Neural progenitor cell (in vitro differentiated cells): Measurements from ENCODE around the gene SLC13A4. TPM values are rescaled to one million over a fixed set of nuclear protein-coding genes. Genes with fewer than 3 reads are reported as not detected.

ENCODE experiments used
- DNase-seq: peaks from one replicate; pipeline ENCODE4 v3.0.0-alpha.2; 2016; ENCODE audit warnings: low spot score
- H2AFZ ChIP-seq: fragments of 200-600 bp; sonication (generic); replicated peaks from 2 replicates; pipeline ENCODE4 v1.6.1; 2016; ENCODE audit warnings: antibody characterized with exemption
- H3F3A ChIP-seq: fragments of 200-600 bp; sonication (generic); 2 replicates; pipeline ENCODE4 v1.6.1; 2016; ENCODE audit warnings: antibody characterized with exemption, low read depth
- H3K27ac ChIP-seq: fragments of 200-600 bp; sonication (generic); 2 replicates; pipeline ENCODE4 v1.5.1; 2016; ENCODE audit warnings: mild to moderate bottlenecking
- H3K27me3 ChIP-seq: fragments of 200-600 bp; sonication (generic); 2 replicates; pipeline ENCODE4 v1.6.1; 2016; ENCODE audit warnings: mild to moderate bottlenecking, moderate library complexity
- H3K36me3 ChIP-seq: fragments of 200-600 bp; sonication (generic); 2 replicates; pipeline ENCODE4 v1.5.1; 2016
- H3K4me1 ChIP-seq: fragments of 200-600 bp; sonication (generic); 2 replicates; pipeline ENCODE4 v1.6.1; 2016; ENCODE audit warnings: mixed run types
- H3K4me2 ChIP-seq: fragments of 200-600 bp; sonication (generic); 2 replicates; pipeline ENCODE4 v1.6.1; 2016
- H3K4me3 ChIP-seq: fragments of 200-600 bp; sonication (generic); 2 replicates; pipeline ENCODE4 v1.5.1; 2016
- H3K79me2 ChIP-seq: fragments of 200-600 bp; sonication (generic); 2 replicates; pipeline ENCODE4 v1.6.1; 2016; ENCODE audit warnings: low read depth
- H3K9ac ChIP-seq: fragments of 200-600 bp; sonication (generic); 2 replicates; pipeline ENCODE4 v1.6.1; 2016
- H3K9me3 ChIP-seq: fragments of 200-600 bp; sonication (generic); 2 replicates; pipeline ENCODE4 v1.5.1; 2016; ENCODE audit warnings: low read depth
- H4K20me1 ChIP-seq: fragments of 200-600 bp; sonication (generic); 2 replicates; pipeline ENCODE4 v1.6.1; 2016; ENCODE audit warnings: low read depth
- H3K27ac Mint-ChIP-seq: 3 replicates; pipeline ENCODE4 v1.8.0; 2021; ENCODE audit warnings: mixed read lengths
- H3K27me3 Mint-ChIP-seq: 2 replicates; pipeline ENCODE4 v1.8.0; 2022; ENCODE audit warnings: low read depth, mild to moderate bottlenecking, inconsistent platforms, moderate library complexity, mixed read lengths; ENCODE audit not compliant: insufficient read depth
- H3K36me3 Mint-ChIP-seq: 3 replicates; pipeline ENCODE4 v1.8.0; 2021; ENCODE audit warnings: mixed read lengths
- H3K4me1 Mint-ChIP-seq: 3 replicates; pipeline ENCODE4 v1.8.0; 2021; ENCODE audit warnings: mixed read lengths
- H3K4me3 Mint-ChIP-seq: 3 replicates; pipeline ENCODE4 v1.8.0; 2021; ENCODE audit warnings: mild to moderate bottlenecking, moderate library complexity, mixed read lengths
- H3K9me3 Mint-ChIP-seq: 3 replicates; pipeline ENCODE4 v1.8.0; 2020; ENCODE audit warnings: mixed read lengths
- EZH2 ChIP-seq: fragments of 200-600 bp; sonication (generic); IDR thresholded peaks from 2 replicates; pipeline ENCODE4 v1.6.1; 2017; ENCODE audit warnings: antibody characterized with exemption, mild to moderate bottlenecking, moderate library complexity
- EZH2phosphoT487 ChIP-seq: fragments of 200-600 bp; sonication (generic); IDR thresholded peaks from 2 replicates; pipeline ENCODE4 v1.6.1; 2017; ENCODE audit warnings: antibody characterized with exemption
- total RNA-seq: library from RNA; depleted of rRNA; stranded (reverse); fragments of >200 nt; gene quantifications from 2 replicates; pipeline ENCODE4 v1.2.3, GENCODE V29; 2015; ENCODE audit warnings: low replicate concordance
- TF ChIP-seq, protein P1 (sequence below): fragments of 200-600 bp; sonication (generic); IDR thresholded peaks from 2 replicates; pipeline ENCODE4 v1.5.1; 2017; ENCODE audit warnings: antibody characterized with exemption, mild to moderate bottlenecking

Gene SLC13A4
- total RNA-seq, 1 donor from 2014 or later: 0.28 TPM

- Histone ChIP-seq H3K9ac (no peak overlapping the region), H3K79me2 (no peaks in the 10 kb centered on the region), H3F3A (no peaks in the 10 kb centered on the region), H3K27me3 (no peaks in the 10 kb centered on the region), H4K20me1 (no peaks in the 10 kb centered on the region), H2AFZ (no peak overlapping the region), H3K4me2 (no peak overlapping the region), H3K4me1 (peaks cover 10% of the 10 kb centered on the region), H3K4me3 (no peak overlapping the region), H3K27ac (no peak overlapping the region), H3K36me3 (no peaks in the 10 kb centered on the region), H3K9me3 (no peaks in the 10 kb centered on the region)
- DNase-seq: no peak
- TF ChIP-seq, protein P1, sequence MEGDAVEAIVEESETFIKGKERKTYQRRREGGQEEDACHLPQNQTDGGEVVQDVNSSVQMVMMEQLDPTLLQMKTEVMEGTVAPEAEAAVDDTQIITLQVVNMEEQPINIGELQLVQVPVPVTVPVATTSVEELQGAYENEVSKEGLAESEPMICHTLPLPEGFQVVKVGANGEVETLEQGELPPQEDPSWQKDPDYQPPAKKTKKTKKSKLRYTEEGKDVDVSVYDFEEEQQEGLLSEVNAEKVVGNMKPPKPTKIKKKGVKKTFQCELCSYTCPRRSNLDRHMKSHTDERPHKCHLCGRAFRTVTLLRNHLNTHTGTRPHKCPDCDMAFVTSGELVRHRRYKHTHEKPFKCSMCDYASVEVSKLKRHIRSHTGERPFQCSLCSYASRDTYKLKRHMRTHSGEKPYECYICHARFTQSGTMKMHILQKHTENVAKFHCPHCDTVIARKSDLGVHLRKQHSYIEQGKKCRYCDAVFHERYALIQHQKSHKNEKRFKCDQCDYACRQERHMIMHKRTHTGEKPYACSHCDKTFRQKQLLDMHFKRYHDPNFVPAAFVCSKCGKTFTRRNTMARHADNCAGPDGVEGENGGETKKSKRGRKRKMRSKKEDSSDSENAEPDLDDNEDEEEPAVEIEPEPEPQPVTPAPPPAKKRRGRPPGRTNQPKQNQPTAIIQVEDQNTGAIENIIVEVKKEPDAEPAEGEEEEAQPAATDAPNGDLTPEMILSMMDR: no peak
- peaks cover 2% of the 10 kb centered on the region for H3K27me3 Mint-ChIP-seq
- H3K36me3 Mint-ChIP-seq: no peaks in the 10 kb centered on the region
- no peaks in the 10 kb centered on the region for H3K9me3 Mint-ChIP-seq
- H3K4me1 Mint-ChIP-seq: peaks cover 8% of the 10 kb centered on the region
- no peak overlapping the region for H3K27ac Mint-ChIP-seq
- no peak overlapping the region for H3K4me3 Mint-ChIP-seq
Observed at GRCh38 chr7:135763261-135763660, 35.3 kb upstream of the SLC13A4 start.

- Histone ChIP-seq H3K4me3 (no peak overlapping the region), H4K20me1 (no peaks in the 10 kb centered on the region), H3F3A (no peaks in the 10 kb centered on the region), H3K79me2 (no peaks in the 10 kb centered on the region), H3K4me1 (peaks cover 9% of the 10 kb centered on the region), H3K9me3 (no peaks in the 10 kb centered on the region), H3K4me2 (no peak overlapping the region), H3K9ac (no peak overlapping the region), H3K27me3 (no peaks in the 10 kb centered on the region), H3K36me3 (no peaks in the 10 kb centered on the region), H2AFZ (no peak overlapping the region), H3K27ac (no peak overlapping the region)
- peaks cover 12% of the 10 kb centered on the region for H3K4me1 Mint-ChIP-seq
- H3K27ac Mint-ChIP-seq: no peak overlapping the region
- peaks cover under 1% of the 10 kb centered on the region for H3K27me3 Mint-ChIP-seq
- no peak for DNase-seq
- no peaks in the 10 kb centered on the region for H3K9me3 Mint-ChIP-seq
- no peaks in the 10 kb centered on the region for H3K36me3 Mint-ChIP-seq
- TF ChIP-seq EZH2 (no peak), EZH2phosphoT487 (no peak)
- TF ChIP-seq, protein P1: no peak
- H3K4me3 Mint-ChIP-seq: no peak overlapping the region
Observed at GRCh38 chr7:135761751-135762488, 33.9 kb upstream of the SLC13A4 start.

- H3K9me3 Mint-ChIP-seq: no peaks in the 10 kb centered on the region
- no peak for DNase-seq
- peaks cover 8% of the 10 kb centered on the region for H3K4me1 Mint-ChIP-seq
- H3K79me2 ChIP-seq: no peaks in the 10 kb centered on the region
- no peak overlapping the region for H3K9ac ChIP-seq
- TF ChIP-seq, protein P1: no peak
- TF ChIP-seq EZH2 (no peak), EZH2phosphoT487 (no peak)
- no peaks in the 10 kb centered on the region for H3K27me3 ChIP-seq
- H3K27me3 Mint-ChIP-seq: peaks cover 3% of the 10 kb centered on the region
- no peak overlapping the region for H3K4me2 ChIP-seq
- no peaks in the 10 kb centered on the region for H3K36me3 ChIP-seq
- no peaks in the 10 kb centered on the region for H4K20me1 ChIP-seq
- no peak overlapping the region for H3K27ac Mint-ChIP-seq
- H3K4me3 ChIP-seq: no peak overlapping the region
- H3K4me3 Mint-ChIP-seq: no peak overlapping the region
- H2AFZ ChIP-seq: no peak overlapping the region
- H3K36me3 Mint-ChIP-seq: no peaks in the 10 kb centered on the region
- no peaks in the 10 kb centered on the region for H3K9me3 ChIP-seq
- no peak overlapping the region for H3K27ac ChIP-seq
- H3K4me1 ChIP-seq: peaks cover 9% of the 10 kb centered on the region
- H3F3A ChIP-seq: no peaks in the 10 kb centered on the region
Observed at GRCh38 chr7:135759532-135759931, 31.5 kb upstream of the SLC13A4 start.
